NT2/D1 (cell line): ENCODE results near the gene CDK14.

Experiments
- YY1 ChIP-seq: IDR thresholded peaks from 2 replicates; pipeline ENCODE4 v1.6.1; 2011; ENCODE audit not compliant: insufficient read length, insufficient read depth
- ZNF274 ChIP-seq: IDR thresholded peaks from 2 replicates; pipeline ENCODE4 v1.6.1; 2011; ENCODE audit warnings: mild to moderate bottlenecking, low read depth, low read length

DNA sequence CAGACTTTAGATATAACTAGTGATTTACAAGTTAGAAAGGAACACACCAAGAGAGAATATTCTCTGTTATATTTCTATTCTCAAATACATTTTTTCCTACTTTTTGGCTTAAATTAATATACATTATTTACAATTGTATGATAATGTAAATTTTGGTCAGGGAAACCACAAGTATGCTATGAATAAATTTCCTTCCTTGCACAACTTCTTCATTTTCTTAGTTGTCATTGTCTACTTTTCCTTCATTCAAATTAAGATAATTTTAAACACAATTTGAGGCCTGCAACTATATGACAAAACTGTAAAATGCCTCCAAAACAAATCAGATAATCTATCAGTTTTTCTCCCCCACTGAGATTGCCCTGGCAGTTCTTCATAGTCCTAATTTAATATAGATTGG lies 131.3 kb downstream of the CDK14 start:
- TF ChIP-seq ZNF274: no peak
- no peak for TF ChIP-seq YY1
